ENCODE data around the gene FAM25A.
"Not testable (repeated sequence)": the region's sequence is repeated elsewhere in the genome, so short reads cannot be mapped to it uniquely, and the experiment has no call there.

FAM25A gene

DNA sequence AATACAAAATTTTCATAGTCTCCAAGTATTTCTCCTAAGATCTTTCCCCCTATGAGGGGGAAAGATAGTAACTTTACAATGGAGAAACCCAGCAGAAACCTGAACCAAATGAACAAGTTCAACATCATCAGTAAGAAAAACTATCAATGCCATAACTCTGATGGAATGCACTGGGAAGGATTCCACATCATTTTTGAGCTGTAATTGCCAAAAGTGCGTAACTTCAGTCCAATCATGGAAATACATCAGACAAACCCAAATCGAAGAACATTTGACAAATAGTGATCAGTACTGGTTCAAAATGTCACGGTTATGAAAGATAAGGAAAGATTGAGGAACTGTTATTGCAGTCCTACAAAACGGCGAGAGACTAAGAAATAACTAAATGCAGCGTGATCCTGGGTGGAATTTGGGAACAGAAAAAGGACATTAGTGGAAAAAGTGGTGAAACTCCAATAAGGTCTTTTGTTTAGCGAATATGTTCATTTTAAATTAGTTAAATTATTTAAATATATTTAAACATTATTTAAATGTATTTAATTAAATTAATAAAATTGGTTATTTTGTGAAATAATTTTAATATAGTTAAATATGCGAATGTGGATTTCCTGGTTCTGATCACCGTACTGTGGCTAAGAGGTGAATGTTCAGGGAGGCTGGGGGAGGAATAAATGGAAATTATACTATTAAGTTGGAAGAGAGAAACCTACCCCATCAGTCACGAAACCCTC is 4.9 kb upstream of the FAM25A start:
- DNase-seq = not testable (repeated sequence)

DNA sequence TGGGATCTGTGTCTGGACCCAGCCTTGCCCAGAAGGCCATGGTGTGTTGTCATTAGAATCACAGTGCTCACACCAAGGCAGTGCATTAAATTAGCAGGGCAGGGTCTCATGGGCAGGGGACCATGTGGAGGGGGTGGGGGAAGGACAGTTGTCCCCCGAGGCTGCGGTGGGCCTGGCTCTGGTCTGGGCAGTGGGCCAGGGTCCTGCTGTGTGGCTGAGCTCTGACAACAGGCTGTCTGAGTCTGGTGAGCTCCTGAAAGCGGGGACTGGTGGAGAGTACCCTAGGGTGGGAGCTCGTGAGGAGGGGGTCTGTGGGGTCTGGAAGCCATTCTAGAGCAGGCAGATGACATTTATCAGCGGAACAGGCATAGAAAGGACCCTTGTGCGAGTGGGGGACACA is 2.0 kb upstream of the FAM25A start:
- DNase-seq = not testable (repeated sequence)

DNA sequence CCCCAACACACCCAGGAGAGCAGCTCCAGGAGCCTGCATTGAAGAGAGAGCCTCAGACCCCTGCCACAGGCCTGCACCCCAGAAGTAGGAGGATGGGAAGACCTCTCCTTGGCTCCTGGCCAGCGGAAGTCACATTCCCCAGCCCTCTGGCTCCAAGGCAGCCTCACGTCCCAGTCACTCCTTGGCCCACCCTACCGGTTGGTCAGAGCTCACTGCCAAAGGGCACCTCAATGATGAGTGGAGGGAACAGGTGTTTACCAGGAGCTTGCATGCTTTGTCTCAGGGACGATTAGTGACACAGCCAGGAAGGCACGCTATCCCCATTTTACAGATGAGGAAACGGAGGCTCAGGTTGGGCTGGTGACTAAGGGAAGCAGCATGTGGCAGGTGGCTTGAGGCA is 1.0 kb upstream of the FAM25A start:
- DNase-seq = not testable (repeated sequence)

DNA sequence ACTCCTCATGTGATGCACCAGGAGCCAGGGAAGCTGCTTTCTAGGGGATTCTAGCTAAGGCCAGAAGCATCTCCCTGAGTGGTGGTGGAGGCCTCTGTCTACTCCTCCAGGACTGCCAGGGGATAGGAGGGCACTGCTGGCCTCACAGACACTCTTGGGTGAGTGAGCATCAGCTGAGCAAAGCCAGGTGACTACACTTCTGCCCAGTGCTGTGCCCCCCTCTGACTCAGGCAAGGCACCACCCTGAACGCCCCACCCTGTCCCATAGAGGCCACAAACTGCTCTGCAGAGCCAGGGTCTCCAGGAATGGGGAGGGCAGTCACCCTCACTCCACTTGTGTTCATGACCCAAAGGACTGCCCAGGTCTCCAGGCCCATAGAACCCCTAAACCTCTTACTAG is 590 bp upstream of the FAM25A start:
- not testable (repeated sequence) for DNase-seq

DNA sequence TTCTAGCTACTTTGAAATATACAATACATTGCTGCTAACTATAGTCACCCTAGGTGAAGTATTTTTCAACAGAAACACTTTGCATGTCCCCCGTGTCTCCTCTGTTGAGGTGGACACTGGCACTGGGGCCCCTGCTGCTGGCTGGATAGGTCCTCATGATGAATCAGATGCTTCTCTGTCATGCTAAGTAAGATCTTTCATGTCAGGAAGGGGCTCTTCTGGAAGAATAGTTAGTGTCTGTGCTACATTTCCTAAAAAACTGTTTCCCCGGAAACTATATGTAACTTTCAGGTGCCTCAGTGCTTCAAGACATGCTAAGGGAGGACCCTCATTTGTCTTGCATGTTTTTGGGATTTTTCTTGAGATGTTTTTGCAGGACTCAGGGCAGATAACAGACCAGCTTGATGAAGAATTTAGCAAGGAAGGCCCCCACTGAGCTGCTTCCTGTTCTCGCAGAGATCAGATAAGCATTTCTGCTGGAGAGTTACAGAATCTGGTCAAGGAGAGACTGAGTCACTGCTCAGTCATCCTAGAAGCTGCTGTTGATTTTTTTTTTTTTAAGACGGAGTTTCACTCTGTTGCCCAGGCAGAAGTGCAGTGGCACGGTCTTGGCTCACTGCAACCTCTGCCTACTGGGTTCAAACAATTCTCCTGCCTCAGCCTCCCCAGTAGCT is 5.3 kb downstream of the FAM25A start:
- not testable (repeated sequence) for DNase-seq

DNA sequence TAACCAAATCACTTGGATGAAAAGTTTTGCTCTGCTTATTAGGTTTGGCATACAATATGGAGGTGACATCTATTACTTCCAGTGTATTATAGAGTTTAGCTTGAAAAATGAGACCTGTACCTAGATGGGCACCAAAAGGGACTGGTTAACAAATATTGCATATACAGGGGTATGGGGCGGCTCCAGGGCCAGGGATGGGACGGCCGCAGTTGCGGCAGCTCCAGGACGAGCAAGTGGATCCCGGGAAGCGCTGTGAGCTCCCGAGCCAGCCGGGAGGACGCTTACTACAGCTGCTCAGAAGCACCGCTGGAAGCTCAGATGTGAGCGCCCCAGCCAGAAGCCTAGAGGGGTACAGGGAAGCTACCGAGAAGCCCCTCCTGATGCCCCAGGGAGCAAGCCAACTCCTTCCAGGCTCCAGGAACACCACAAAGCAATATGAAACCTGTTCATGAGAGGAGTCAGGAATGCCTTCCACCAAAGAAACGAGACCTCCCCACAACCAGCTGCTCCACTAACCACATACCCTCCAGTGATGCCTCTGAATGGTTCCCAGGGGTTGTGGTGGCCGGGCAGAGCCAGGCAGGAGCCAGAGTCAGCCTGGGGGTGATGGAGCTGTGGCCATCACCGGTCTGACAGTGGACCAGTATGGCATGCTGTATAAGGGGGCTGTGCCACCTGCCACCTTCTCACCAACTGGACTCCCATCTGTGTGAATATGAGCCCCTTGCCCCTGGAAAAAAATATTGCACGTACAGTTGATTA is 6.8 kb downstream of the FAM25A start:
- DNase-seq = not testable (repeated sequence)

DNA sequence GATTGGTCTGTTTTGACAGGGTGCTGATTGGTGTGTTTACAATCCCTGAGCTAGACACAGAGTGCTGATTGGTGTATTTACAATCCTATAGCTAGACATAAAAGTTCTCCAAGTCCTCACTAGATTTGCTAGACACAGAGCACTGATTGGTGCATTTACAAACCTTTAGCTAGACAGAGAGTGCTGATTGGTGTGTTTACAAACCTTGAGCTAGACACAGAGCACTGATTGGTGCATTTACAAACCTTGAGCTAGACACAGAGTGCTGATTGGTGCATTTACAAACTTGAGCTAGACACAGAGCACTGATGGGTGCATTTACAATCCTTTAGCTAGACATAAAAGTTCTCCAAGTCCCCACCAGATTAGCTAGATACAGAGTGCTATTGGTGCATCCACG is 10.3 kb downstream of the FAM25A start:
- DNase-seq = not testable (repeated sequence)

DNA sequence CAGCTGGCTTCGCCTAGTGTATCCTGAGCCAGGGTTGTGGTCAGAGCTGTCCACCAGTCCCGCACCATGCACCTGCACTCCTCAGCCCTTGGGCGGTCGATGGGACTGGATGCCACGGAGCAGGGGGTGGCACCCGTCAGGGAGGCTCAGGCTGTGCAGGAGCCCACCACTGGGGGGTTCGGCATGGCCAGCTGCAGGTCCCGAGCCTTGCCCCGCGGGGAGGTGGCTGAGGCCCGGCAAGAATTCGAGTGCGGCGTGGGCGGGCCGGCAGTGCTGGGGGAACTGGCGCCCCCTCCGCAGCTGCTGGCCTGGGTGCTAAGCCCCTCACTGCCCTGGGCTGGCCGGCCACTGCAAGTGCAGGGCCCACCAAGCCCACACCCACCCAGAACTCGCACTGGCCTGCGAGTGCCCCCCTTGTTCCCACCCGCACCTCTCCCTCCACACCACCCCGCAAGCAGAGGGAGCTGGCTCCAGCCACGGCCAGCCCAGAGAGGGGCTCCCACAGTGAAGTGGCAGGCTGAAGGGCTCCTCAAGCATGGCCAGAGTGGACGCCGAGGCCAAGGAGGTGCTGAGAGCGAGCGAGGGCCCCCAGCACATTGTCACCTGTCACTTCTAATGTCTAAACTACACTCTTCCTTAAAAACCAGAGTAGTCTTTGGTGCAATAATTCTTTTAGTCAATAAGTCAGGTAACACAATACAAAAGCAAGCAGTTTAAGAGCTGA is 11.0 kb downstream of the FAM25A start:
- no peak for DNase-seq

DNA sequence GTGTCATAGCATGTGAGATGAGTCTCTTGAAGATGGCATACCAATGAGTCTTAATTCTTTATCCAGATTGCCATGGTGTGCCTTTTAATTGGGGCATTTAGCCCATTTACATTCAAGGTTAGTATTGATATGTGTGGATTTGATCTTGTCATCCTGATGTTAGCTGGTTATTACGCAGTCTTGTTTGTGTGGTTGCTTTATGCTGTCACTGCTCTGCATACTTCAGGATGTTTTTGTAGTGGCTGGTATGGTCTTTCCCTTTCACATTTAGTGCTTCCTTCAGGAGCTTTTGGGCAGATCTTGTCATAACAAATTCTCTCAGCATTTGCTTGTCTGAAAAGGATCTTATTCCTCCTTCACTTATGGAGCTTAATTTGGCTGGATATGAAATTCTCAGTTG is 16.5 kb downstream of the FAM25A start:
- no peak for DNase-seq

DNA sequence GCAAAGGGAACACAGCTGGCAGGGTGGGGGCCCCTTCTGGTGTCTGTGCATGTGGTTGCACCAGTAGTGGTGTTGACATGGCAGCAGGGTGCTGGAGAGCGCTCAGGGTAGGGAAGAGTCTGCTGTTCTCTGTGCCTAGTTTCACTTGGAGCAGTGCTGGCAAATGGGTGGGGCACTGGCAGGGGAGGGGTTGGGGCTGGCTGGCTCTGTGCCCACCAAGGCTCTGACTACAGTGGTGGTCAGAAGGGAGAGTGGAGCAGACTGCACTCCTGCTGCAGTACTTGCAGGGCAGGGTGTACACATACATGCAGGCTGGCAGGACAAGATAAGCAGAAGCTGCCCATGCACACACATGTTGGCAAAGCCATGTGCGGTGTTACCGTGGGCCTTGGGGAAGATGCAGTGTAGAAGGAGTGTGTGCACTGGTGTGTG is 18.2 kb downstream of the FAM25A start:
- DNase-seq = no peak

DNA sequence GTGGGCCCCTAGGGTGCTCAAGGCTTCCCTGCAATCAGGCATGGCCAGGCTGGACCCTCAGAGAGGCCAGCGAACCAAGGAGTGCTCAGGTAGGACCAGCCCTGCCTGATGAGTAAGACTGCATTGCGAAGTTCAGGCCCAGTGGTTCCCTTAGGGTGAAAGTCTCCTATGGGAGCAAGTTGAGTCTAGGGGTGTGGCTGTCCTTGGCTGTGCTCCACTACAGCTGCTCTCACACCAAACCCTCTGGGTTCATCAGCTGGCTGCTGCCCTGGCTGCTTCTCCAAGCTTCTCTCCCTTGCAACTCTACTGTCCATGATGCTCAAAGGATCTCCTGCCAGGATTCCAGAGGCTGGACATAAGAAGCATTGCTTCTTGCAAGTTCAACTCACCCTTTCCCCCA is 18.7 kb downstream of the FAM25A start:
- no peak for DNase-seq

DNA sequence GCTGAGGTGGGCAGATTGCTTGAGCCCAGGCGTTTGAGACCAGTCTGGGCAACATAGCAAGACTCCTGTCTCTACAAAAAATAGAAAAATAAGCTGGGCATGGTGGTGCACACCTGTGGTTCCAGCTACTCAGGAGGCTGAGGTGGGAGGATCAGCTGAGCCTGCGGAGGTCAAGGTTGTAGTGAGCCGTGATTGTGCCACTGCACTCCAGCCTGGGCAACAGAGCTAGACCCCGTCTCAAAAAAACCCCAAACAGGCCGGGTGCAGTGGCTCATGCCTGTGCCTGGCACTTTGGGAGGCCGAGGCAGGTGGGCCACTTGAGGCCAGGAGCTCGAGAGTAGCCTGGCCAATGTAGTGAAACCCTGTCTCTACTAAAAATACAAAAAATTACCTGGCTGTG is 23.5 kb downstream of the FAM25A start:
- DNase-seq = not testable (repeated sequence)

DNA sequence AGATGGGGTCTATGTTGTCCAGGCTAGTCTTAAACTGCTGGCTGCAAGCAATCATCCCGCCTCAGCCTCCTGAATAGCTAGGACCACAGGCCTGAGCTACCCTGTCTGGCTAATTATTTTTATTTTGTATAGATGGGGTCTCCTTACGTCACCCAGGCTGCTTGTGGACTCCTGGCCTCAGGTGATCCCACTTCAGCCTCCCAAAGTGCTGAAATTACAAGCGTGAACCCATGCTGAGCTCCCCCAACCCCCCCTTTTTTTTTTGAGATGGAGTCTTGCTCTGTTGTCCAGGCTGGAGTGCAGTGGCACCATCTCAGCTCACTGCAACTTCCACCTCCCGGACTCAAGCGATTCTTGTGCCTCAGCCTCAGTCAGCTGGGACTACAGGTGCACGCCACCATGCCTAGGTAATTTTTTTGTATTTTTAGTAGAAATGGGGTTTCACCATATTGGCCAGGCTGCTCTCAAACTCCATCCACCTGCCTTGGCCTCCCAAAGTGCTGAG is 25.4 kb downstream of the FAM25A start:
- DNase-seq = no peak

DNA sequence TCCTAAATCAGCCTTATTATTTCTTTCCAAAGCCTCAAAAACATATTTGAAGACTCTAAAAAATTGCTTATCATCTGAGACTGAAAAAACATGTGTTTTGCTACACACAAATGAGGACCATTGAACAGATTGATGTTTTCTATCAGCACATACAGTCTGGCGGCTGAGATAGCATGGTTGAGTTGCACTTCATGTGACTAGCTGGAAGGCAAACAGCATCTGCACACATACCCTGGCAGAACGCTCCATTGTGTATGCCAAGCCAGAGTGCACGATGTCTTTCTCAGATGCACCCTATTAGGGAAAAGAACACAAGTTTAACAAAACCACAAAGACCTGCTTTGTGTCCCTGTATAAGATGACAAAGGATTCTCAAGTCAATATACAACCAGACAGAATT is 33.0 kb downstream of the FAM25A start:
- no peak for DNase-seq

DNA sequence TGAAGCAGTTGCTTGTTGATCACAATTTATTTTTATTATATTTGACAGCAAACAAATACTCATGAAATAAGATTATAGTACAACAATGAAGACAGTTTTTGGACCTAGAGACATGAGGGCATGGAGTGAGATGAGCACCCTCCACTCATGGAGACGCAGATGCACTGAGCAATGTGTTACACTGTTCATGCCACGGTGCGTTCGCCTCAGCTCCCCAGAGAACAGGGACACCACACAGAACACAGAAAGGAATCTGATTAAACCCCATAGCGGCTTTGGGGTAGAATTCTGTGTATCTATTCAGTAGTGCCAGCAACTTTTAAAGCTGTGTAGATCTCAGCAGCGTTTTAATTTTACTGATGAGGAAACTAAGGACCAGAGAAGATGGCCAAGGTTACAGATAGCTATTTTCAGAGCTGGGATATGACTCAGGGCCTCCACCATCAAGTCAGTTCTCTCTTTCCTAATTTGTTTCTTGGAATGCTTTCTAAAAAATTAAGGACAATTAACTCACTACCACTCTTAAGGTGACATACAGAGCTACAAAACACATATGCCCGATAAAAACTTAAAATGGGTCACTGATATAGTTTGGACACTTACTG is 33.6 kb downstream of the FAM25A start:
- no peak for DNase-seq

DNA sequence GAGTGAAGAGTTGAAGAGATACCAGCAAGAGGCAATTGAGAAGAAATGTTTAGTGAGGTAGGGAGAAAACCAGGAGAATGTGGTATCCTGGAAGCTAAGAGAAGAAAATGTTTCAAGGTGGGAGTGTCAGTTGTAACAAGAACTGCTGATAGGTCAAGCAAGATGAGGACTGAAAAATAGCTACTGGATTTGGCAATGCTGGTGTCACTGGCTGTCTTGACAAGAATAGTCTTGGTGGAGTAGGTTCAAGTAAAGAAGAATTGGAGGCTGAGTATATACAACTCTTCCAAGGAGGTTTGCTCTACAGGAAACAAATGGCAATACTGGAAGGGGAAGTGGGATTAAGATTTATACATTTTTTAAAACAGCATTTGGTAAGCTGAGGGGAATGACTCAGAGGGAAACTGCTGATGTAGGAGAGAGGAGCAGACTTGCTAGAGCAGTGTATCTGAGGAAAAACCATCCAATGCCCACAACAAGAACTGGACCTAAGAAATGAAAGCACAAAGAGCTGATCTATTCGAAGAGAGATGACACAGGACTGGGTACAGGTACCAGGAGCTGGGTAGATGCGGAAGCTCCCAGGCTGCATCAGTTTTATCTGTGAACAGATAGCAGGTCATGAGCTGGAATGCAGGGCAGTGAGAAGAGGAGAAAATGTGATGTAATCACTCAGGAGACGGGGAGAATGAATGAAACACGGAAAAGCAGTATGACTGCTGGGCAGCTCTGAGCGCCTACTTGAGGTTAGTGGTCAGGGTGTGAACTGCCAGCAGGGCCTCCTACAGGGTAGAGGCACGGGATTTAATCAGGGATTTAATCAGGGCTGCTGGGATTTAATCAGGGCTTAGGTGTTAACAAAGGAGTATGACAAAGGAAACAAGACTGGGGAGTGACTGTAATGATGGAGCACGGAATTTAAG is 34.5 kb downstream of the FAM25A start:
- DNase-seq = no peak

DNA sequence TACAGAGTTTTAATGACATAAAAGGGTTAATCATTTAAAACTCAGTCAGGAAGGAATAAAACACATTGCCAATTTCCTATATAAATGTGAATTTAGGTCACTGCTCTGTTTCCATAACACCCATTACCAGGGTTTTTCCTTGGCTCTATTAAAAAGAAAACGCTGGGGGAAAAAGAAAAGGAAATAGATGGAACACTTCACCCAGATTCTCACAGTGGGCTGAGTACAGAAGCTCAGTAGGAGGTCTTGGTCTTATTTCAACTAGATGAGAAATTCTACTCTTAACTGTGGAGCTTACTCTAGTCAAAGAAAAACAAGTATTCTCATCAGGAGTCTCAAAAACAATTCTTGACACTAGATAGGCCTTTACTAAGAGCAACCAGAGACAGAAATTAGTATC is 38.1 kb downstream of the FAM25A start:
- DNase-seq = no peak

DNA sequence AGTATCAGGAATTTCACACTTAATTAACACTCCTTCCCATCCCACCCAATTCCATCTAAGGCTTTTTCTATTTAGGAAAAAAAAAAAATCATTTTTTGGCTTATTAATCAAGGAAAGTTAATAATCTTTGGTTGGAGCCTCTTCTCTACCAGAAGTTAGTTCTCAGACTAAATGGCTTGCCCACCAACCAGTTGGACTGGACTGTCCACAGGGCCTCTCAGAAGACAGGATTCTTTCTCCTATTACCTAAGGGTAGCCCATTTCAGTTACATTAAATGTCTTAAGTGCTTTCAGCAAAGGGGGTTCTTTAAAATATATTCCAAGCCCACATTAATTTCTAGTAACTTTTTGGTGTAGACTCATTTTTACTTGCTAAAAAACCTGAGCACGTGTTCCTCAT is 39.3 kb downstream of the FAM25A start:
- DNase-seq = no peak

DNA sequence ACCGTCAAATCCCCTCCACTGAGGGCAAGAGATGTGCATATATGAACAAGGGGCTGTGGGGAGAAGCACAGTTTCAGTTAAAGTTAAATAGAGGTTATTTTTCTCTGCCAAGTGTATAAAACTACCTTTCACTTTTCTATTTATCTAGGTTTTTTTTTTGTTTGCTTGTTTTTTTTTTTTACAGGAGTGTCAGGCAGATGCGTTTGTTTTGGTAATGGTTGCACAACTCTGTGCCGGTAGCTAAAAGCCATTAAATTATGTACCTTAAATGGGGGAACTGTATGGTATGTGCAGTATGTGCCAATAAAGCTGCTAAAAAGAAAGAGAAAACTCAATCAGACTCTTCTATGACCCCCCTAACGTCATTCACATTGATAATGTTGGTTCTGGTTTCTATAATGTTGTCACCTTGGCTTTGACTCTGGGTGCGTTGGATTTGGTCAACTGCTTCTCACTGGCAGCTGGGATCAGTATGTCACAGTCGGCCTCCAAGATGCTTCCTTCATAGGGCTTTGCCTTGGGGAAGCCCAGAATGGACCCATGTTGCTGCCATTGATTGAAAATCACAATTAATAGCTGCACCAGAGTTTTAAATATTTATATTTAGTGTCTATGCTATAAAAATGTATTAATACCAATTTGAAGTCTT is 40.3 kb downstream of the FAM25A start:
- DNase-seq = no peak

DNA sequence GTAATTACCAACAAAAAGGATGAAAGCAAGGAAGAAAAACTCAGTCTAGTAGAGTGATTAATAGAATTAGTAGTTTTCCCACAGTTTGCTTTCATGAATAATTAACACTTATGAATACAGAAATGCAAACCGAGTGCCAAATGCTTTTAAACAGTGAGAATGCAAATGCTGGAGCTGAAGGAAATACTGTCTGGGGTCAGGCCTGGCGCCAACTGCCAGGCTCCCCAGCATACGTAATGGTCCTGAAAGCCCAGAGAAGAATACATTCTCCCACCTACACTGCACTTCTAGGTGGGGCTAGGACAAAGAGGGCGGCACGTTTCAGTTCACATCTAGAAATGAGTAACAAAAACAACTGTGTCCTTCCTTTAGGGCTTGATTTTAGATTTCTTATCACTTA is 44.6 kb downstream of the FAM25A start:
- DNase-seq = no peak

DNA sequence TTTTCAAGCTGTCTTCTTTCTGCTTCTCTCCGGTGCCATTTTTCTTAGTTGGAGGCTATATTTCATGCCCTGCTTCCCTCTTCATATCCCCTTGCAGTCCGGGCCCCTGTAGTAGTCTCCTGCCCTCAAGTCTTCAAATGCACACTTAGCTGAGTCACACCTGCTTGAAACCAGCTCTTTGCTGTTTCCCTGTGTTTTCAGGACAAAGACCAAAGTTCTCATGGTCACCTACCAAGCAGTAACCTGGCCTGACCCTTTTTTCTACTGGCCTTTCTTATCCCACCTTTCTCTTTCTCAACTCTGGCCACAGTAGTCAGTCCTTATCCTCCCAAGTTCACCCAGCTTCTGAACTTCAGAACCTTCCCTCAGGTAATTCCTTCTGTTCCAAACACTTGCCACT is 46.1 kb downstream of the FAM25A start:
- no peak for DNase-seq

All from CD4-positive, alpha-beta T cell treated with Interferon alpha-2 for 1 hour (primary cell).